B cell (primary cell): ENCODE results near the gene ALG2. TPM values are rescaled to one million over a fixed set of nuclear protein-coding genes. Genes with fewer than 3 reads are reported as not detected.
A peak's percentile ranks its signal among the peaks of the same experiment; 100 is the strongest.

Source experiments
- ATAC-seq: fragments of 200-7000 bp; cut with Tn5 transposase; one replicate; pipeline ENCODE4 v1.10.0; 2021; ENCODE audit warnings: low read depth, mild to moderate bottlenecking, moderate number of reproducible peaks, moderate library complexity
- CTCF ChIA-PET: fragments of 350-600 bp; sonication (Branson Sonifier 250); formaldehyde crosslinking; loops from one replicate; lab custom pipeline; 2021; ENCODE audit warnings: antibody characterized with exemption, inconsistent platforms; lab: Charles Lee
- POLR2A ChIA-PET: fragments of 350-600 bp; sonication (Branson Sonifier 250); formaldehyde crosslinking; loops from one replicate; lab custom pipeline; 2021; ENCODE audit warnings: antibody characterized with exemption; lab: Charles Lee
- DNase-seq: peaks from one replicate; pipeline ENCODE4 v3.0.0; 2013
- H2AFZ ChIP-seq: 2 replicates; pipeline ENCODE4 v1.6.1; 2012; ENCODE audit warnings: mild to moderate bottlenecking, low read depth, low read length; ENCODE audit not compliant: insufficient read depth, poor library complexity, severe bottlenecking
- H3K27ac ChIP-seq, 2 donors: 1 replicate in 1 of 2; 2 replicates in 1 of 2; pipeline ENCODE4 v1.5.1; 2012 to 2013; ENCODE audit warnings: low read length in 2 of 2, mild to moderate bottlenecking in 2 of 2, moderate library complexity in 1 of 2
- H3K27me3 ChIP-seq, 4 experiments: fragments of 200-600 bp in 1 of 4; sonication (generic) in 1 of 4; replicated peaks in 1 of 4; 1 replicate in 2 of 4; 2 replicates in 2 of 4; pipeline versions ENCODE4 v1.6.1 to v1.7.0; 2013 to 2016; ENCODE audit warnings: low read length in 3 of 4, mild to moderate bottlenecking in 2 of 4, mixed read lengths in 1 of 4, moderate library complexity in 1 of 4; ENCODE audit not compliant: insufficient read depth in 4 of 4, control insufficient read depth in 3 of 4; ENCODE audit errors: control extremely low read depth in 1 of 4
- H3K36me3 ChIP-seq, 2 experiments: replicated peaks in 1 of 2; 1 replicate in 1 of 2; 2 replicates in 1 of 2; pipeline versions ENCODE4 v1.6.1 to v1.7.1; 2013; ENCODE audit warnings: low read length in 1 of 2; ENCODE audit not compliant: insufficient read depth in 2 of 2, control insufficient read depth in 1 of 2; ENCODE audit errors: control extremely low read depth in 1 of 2, extremely low read depth in 1 of 2
- H3K4me1 ChIP-seq, 2 donors: fragments of 200-600 bp in 1 of 2; sonication (generic) in 1 of 2; 1 replicate in 1 of 2; 2 replicates in 1 of 2; pipeline versions ENCODE4 v1.5.1 to v1.6.1; 2013 to 2017; ENCODE audit warnings: low read length in 2 of 2; ENCODE audit not compliant: control insufficient read depth in 2 of 2, insufficient read depth in 2 of 2
- H3K4me2 ChIP-seq: replicated peaks from 2 replicates; pipeline ENCODE3; 2012; ENCODE audit warnings: mild to moderate bottlenecking, low read depth, low read length; ENCODE audit not compliant: poor library complexity, severe bottlenecking
- H3K4me3 ChIP-seq, 5 experiments: fragments of 200-600 bp in 1 of 5; sonication (generic) in 1 of 5; 1 replicate in 3 of 5; 2 replicates in 2 of 5; pipeline versions ENCODE4 v1.5.1 to v1.7.0; 2011 to 2016; ENCODE audit warnings: low read length in 4 of 5, mild to moderate bottlenecking in 4 of 5, low read depth in 2 of 5, control low read depth in 1 of 5, moderate library complexity in 1 of 5; ENCODE audit not compliant: insufficient read depth in 1 of 5; ENCODE audit errors: control extremely low read depth in 1 of 5, extremely low read depth in 1 of 5
- H3K79me2 ChIP-seq: fragments of 200-600 bp; sonication (generic); one replicate; pipeline ENCODE4 v1.6.0; 2016; ENCODE audit warnings: low read length; ENCODE audit not compliant: control insufficient read depth, insufficient read depth
- H3K9ac ChIP-seq: fragments of 200-600 bp; sonication (generic); 2 replicates; pipeline ENCODE4 v1.6.1; 2017; ENCODE audit warnings: mild to moderate bottlenecking, low read length, moderate library complexity
- H3K9me3 ChIP-seq, 3 donors: one replicate each; pipeline versions ENCODE4 v1.6.1 to v1.7.1; 2013; ENCODE audit warnings: low read length in 2 of 3; ENCODE audit not compliant: control insufficient read depth in 2 of 3, insufficient read depth in 1 of 3; ENCODE audit errors: control extremely low read depth in 1 of 3
- H4K20me1 ChIP-seq: 2 replicates; pipeline ENCODE4 v1.6.0; 2012; ENCODE audit warnings: mild to moderate bottlenecking, low read length; ENCODE audit not compliant: insufficient read depth, control insufficient read depth, poor library complexity, severe bottlenecking
- H3K27ac Mint-ChIP-seq: one replicate; pipeline ENCODE4 v1.8.0; 2021; ENCODE audit warnings: mixed read lengths
- H3K27me3 Mint-ChIP-seq: one replicate; pipeline ENCODE4 v1.8.0; 2021; ENCODE audit warnings: mixed read lengths
- H3K4me1 Mint-ChIP-seq: one replicate; pipeline ENCODE4 v1.8.0; 2021; ENCODE audit warnings: mixed read lengths
- H3K4me3 Mint-ChIP-seq: one replicate; pipeline ENCODE4 v1.8.0; 2021; ENCODE audit warnings: mixed read lengths
- H3K9me3 Mint-ChIP-seq: one replicate; pipeline ENCODE4 v1.8.0; 2022; ENCODE audit warnings: mixed read lengths; ENCODE audit not compliant: insufficient read depth
- CTCF ChIP-seq: fragments of 200-600 bp; IDR thresholded peaks from one replicate; pipeline ENCODE4 v1.8.0; 2022; ENCODE audit warnings: antibody characterized with exemption, mild to moderate bottlenecking
- EZH2 ChIP-seq: IDR thresholded peaks from 2 replicates; pipeline ENCODE4 v1.6.1; 2012; ENCODE audit warnings: borderline replicate concordance, low read depth, mild to moderate bottlenecking, moderate library complexity, low read length; ENCODE audit not compliant: insufficient read depth, poor library complexity, severe bottlenecking
- WGBS: methylation state at CpG from one replicate; pipeline ENCODE4 v1.1.5; 2013; ENCODE audit warnings: missing lambda C conversion rate; ENCODE audit not compliant: insufficient coverage; 5-methylcytosine and 5-hydroxymethylcytosine counted together
- intact Hi-C: fragments of 100-400 bp; cut with micrococcal nuclease; formaldehyde crosslinking; loops from one replicate; pipeline ENCODE4 v1.10.0; 2022
- polyA plus RNA-seq: library from polyadenylated mRNA; depleted of rRNA; stranded (reverse); fragments of >200 nt; gene quantifications from 2 replicates; pipeline ENCODE4 v1.2.3, GENCODE V29; 2012
- total RNA-seq, 2 donors: library from RNA; stranded (reverse); fragments of 120-200 nt in 1 of 2; gene quantifications; 1 replicate in 1 of 2; 2 replicates in 1 of 2; pipeline versions ENCODE4 v1.2.3 to v1.2.4, GENCODE V29; 2013 to 2022

The ALG2 gene
- total and polyA plus RNA-seq, 2 donors (not counting 1 experiment from before 2014, with no cell fraction given), result 14.3 to 46.3 TPM

- no peaks in the 10 kb centered on the region for H3K79me2 ChIP-seq
- H3K9me3 ChIP-seq, result no peaks in the 10 kb centered on the region
- ATAC-seq (no peak), DNase-seq (no peak)
- WGBS, result 100% methylated on average over 4 of the region's 5 CpGs
- H2AFZ ChIP-seq, result no peak overlapping the region
- Mint-ChIP-seq H3K4me1 (peaks cover 5% of the 10 kb centered on the region), H3K4me3 (no peak overlapping the region), H3K27me3 (no peaks in the 10 kb centered on the region), H3K9me3 (no peaks in the 10 kb centered on the region), H3K27ac (no peak overlapping the region)
- H3K4me2 ChIP-seq, result no peak overlapping the region
- no peaks in the 10 kb centered on the region for H3K27me3 ChIP-seq
- TF ChIP-seq EZH2 (no peak), CTCF (no peak)
- no peaks in the 10 kb centered on the region for H3K36me3 ChIP-seq
- no peaks in the 10 kb centered on the region for H4K20me1 ChIP-seq
- CTCF ChIA-PET, result interaction anchor here (1.1 to 3.2 kb wide), 3 partner anchors 10 to 30 kb away, joined by 3 to 10 read pairs (median 4); no protein-coding TSS in a partner anchor
- H3K4me3 ChIP-seq, result no peak overlapping the region
- no peak overlapping the region for H3K27ac ChIP-seq
- POLR2A ChIA-PET, result no interaction called here
- H3K4me1 ChIP-seq, result no peaks in the 10 kb centered on the region
- H3K9ac ChIP-seq, result no peak overlapping the region
- intact Hi-C loops, result no loop called here
These were observed 20.1 kb downstream of the ALG2 start for GRCh38 chr9:99201603-99202002.

- Histone ChIP-seq H3K36me3 (no peaks in the 10 kb centered on the region), H3K4me3 (no peak overlapping the region), H3K27ac (no peak overlapping the region), H4K20me1 (no peaks in the 10 kb centered on the region), H2AFZ (no peak overlapping the region), H3K9me3 (no peaks in the 10 kb centered on the region), H3K79me2 (no peaks in the 10 kb centered on the region), H3K4me1 (no peaks in the 10 kb centered on the region), H3K9ac (no peak overlapping the region), H3K4me2 (no peak overlapping the region), H3K27me3 (no peaks in the 10 kb centered on the region)
- Mint-ChIP-seq H3K4me1 (peaks cover 8% of the 10 kb centered on the region), H3K9me3 (no peaks in the 10 kb centered on the region), H3K4me3 (no peak overlapping the region), H3K27ac (no peak overlapping the region), H3K27me3 (no peaks in the 10 kb centered on the region)
- ATAC-seq (peak; percentile 53), DNase-seq (no peak)
- 80% methylated on average over 8 of the region's 8 CpGs for WGBS
- intact Hi-C loops, result no loop called here
- TF ChIP-seq EZH2 (no peak), CTCF (no peak)
- ChIA-PET POLR2A (no interaction called here), CTCF (interaction anchor here (1.1 to 3.2 kb wide), 3 partner anchors 12 to 32 kb away, joined by 3 to 10 read pairs (median 3); no protein-coding TSS in a partner anchor)
These were observed 21.7 kb downstream of the ALG2 start for GRCh38 chr9:99199938-99200539.
